Neural progenitor cell (in vitro differentiated cells): Measurements from ENCODE around the gene ADH6.

ENCODE experiments used
- CTCF ChIP-seq: fragments of 200-600 bp; sonication (generic); IDR thresholded peaks from 2 replicates; pipeline ENCODE4 v1.5.1; 2017; ENCODE audit warnings: antibody characterized with exemption, mild to moderate bottlenecking
- EZH2 ChIP-seq: fragments of 200-600 bp; sonication (generic); IDR thresholded peaks from 2 replicates; pipeline ENCODE4 v1.6.1; 2017; ENCODE audit warnings: antibody characterized with exemption, mild to moderate bottlenecking, moderate library complexity
- EZH2phosphoT487 ChIP-seq: fragments of 200-600 bp; sonication (generic); IDR thresholded peaks from 2 replicates; pipeline ENCODE4 v1.6.1; 2017; ENCODE audit warnings: antibody characterized with exemption

- no peak for TF ChIP-seq CTCF
- TF ChIP-seq EZH2 = no peak
- TF ChIP-seq EZH2phosphoT487 = no peak
These were observed 39.4 kb downstream of the ADH6 start for GRCh38 chr4:99179626-99180025.
